SK-N-SH treated with all-trans-retinoic acid at 6 μM for 48 hours (cell line): ENCODE data around the gene ARHGAP15.

ENCODE experiments used
- ARNTL ChIP-seq: fragments of 450-650 bp; formaldehyde crosslinking; IDR thresholded peaks from 2 replicates; pipeline ENCODE4 v1.5.0; 2020; ENCODE audit warnings: low read depth, mild to moderate bottlenecking, moderate library complexity, borderline replicate concordance
- CSDC2 ChIP-seq: fragments of 250-450 bp; sonication (Bioruptor Pico); IDR thresholded peaks from 2 replicates; pipeline ENCODE4 v1.5.0; 2020; ENCODE audit warnings: mild to moderate bottlenecking, moderate library complexity
- TF ChIP-seq, protein P1 (sequence below): fragments of 250-450 bp; sonication (Bioruptor Pico); IDR thresholded peaks from 2 replicates; pipeline ENCODE4 v1.5.1; 2020; ENCODE audit warnings: low read depth, mild to moderate bottlenecking, moderate library complexity

DNA sequence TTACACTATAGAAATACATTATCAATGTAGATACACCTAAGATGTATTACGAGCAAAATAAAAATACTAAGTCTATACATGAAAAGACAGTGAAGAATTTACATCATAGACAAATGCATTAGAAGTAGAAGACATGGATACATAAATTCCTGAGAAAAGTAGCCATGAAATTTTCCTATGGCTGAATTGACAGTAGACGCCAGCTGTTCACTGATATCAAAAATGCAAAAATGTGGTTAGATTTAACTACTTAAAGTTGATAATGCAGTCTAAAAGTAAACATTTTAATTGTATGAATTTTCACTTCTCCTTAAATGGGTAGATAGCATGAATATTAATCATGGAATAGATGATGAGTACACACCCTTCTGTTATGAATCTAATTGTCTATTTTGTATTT, 350.9 kb downstream of the ARHGAP15 start:
- TF ChIP-seq, protein P1, sequence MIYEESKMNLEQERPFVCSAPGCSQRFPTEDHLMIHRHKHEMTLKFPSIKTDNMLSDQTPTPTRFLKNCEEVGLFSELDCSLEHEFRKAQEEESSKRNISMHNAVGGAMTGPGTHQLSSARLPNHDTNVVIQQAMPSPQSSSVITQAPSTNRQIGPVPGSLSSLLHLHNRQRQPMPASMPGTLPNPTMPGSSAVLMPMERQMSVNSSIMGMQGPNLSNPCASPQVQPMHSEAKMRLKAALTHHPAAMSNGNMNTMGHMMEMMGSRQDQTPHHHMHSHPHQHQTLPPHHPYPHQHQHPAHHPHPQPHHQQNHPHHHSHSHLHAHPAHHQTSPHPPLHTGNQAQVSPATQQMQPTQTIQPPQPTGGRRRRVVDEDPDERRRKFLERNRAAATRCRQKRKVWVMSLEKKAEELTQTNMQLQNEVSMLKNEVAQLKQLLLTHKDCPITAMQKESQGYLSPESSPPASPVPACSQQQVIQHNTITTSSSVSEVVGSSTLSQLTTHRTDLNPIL (CRISPR knock-in tag): no peak
- TF ChIP-seq CSDC2 (CRISPR knock-in tag) (no peak), ARNTL (no peak)
